HEK293 (cell line): ENCODE results near the gene GPR107.

Experiments used
- CTCF ChIP-seq: fragments of 450-650 bp; formaldehyde crosslinking; IDR thresholded peaks from 2 replicates; pipeline ENCODE4 v1.5.1; 2016; ENCODE audit warnings: missing biosample characterization, missing genetic modification characterization
- WT1 ChIP-seq: fragments of 450-650 bp; formaldehyde crosslinking; IDR thresholded peaks from 2 replicates; pipeline ENCODE4 v1.5.1; 2016; ENCODE audit warnings: missing biosample characterization, missing genetic modification characterization
- ZNF10 ChIP-seq: fragments of 450-650 bp; formaldehyde crosslinking; IDR thresholded peaks from 2 replicates; pipeline ENCODE4 v1.5.1; 2017; ENCODE audit warnings: missing biosample characterization, missing genetic modification characterization
- ZNF155 ChIP-seq: fragments of 450-650 bp; formaldehyde crosslinking; IDR thresholded peaks from 2 replicates; pipeline ENCODE4 v1.5.1; 2016; ENCODE audit warnings: missing biosample characterization, missing genetic modification characterization
- ZNF48 ChIP-seq: fragments of 450-650 bp; formaldehyde crosslinking; IDR thresholded peaks from 2 replicates; pipeline ENCODE4 v1.5.1; 2016; ENCODE audit warnings: missing biosample characterization, missing genetic modification characterization
- ZNF521 ChIP-seq: fragments of 450-650 bp; formaldehyde crosslinking; IDR thresholded peaks from 2 replicates; pipeline ENCODE4 v1.5.1; 2017; ENCODE audit warnings: missing biosample characterization, mild to moderate bottlenecking, missing genetic modification characterization
- ZNF629 ChIP-seq: fragments of 450-650 bp; formaldehyde crosslinking; IDR thresholded peaks from 2 replicates; pipeline ENCODE4 v1.5.1; 2017; ENCODE audit warnings: missing biosample characterization, missing genetic modification characterization
- ZNF645 ChIP-seq: fragments of 450-650 bp; formaldehyde crosslinking; IDR thresholded peaks from 2 replicates; pipeline ENCODE4; 2016; ENCODE audit warnings: missing biosample characterization, missing genetic modification characterization

- no peak for TF ChIP-seq CTCF (tag by site-specific recombination)
- no peak; the same call in 1 of the 2 replicates for TF ChIP-seq ZNF629 (tag by site-specific recombination)
- no peak for TF ChIP-seq ZNF645 (tag by site-specific recombination)
- TF ChIP-seq ZNF155 (tag by site-specific recombination) = no peak
- no peak for TF ChIP-seq ZNF10 (tag by site-specific recombination)
- TF ChIP-seq WT1 (tag by site-specific recombination) = no peak
- TF ChIP-seq ZNF48 (tag by site-specific recombination) = no peak
- no peak for TF ChIP-seq ZNF521 (tag by site-specific recombination)
Observed at GRCh38 chr9:130053504-130054324, at the start of gene GPR107.
